Measurements from ENCODE around the gene ANKRD62.

DNA sequence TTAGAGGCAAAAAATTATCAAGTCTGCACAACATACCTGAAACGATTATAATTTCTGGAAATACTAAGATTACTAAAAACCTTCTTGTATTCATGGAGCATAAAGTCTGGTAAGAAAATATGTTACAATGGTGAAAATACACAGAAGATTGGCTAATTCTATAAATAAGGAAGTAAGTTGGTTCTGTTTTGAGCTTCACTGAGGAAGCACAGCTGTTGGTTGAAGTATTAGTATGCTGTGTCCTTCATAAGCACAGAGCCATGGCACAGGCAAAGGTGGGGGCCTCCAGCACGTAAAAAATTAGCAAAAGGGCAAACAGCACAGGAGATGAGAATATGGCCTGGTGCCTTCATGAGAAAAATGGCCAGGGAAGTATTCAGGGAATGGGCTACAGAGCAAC is 40.4 kb upstream of the ANKRD62 start:
- TF ChIP-seq CTCF (IDR thresholded peaks at IDR 0.05) = no peak
- TF ChIP-seq POLR2A (IDR thresholded peaks at IDR 0.05) = no peak
